H1 (cell line): ENCODE results near the gene ADK.
"Not testable (repeated sequence)": the region's sequence is repeated elsewhere in the genome, so short reads cannot be mapped to it uniquely, and the experiment has no call there.

Experiments used
- BRCA1 ChIP-seq: IDR thresholded peaks from 2 replicates; pipeline ENCODE4 v1.6.1; 2012; ENCODE audit warnings: low read depth, low read length, improper control_type of control experiment
- CBX5 ChIP-seq: fragments of 300-800, 300-1000 bp; sonication (generic); IDR thresholded peaks from 2 replicates; pipeline ENCODE4 v1.7.1; 2016; ENCODE audit warnings: antibody characterized with exemption, low read length, low read depth
- CTCF ChIP-seq, 3 experiments: IDR thresholded peaks; 1 replicate in 2 of 3; 2 replicates in 1 of 3; pipeline versions ENCODE4 v1.5.1 to v1.6.1; 2011; ENCODE audit warnings: low read length in 3 of 3, mild to moderate bottlenecking in 3 of 3, inconsistent platforms in 2 of 3, low read depth in 1 of 3, moderate library complexity in 1 of 3; ENCODE audit not compliant: insufficient read depth in 1 of 3; ENCODE audit errors: control extremely low read depth in 1 of 3
- JUN ChIP-seq: IDR thresholded peaks from 2 replicates; pipeline ENCODE4 v1.6.1; 2011; ENCODE audit warnings: low read depth, mild to moderate bottlenecking, improper control_type of control experiment, low read length
- POLR2A ChIP-seq, 2 experiments: IDR thresholded peaks; 1 replicate in 1 of 2; 2 replicates in 1 of 2; pipeline ENCODE4 v1.6.1; 2011; ENCODE audit warnings: low read depth in 2 of 2, low read length in 2 of 2, mild to moderate bottlenecking in 2 of 2; ENCODE audit errors: control extremely low read depth in 1 of 2
- POLR2AphosphoS5 ChIP-seq: IDR thresholded peaks from 2 replicates; pipeline ENCODE4 v1.6.1; 2011; ENCODE audit warnings: low read depth, low read length
- RAD21 ChIP-seq, 2 experiments: IDR thresholded peaks in 1 of 2; conservative IDR thresholded peaks in 1 of 2; 2 replicates each; pipeline ENCODE4 v1.6.1; 2011; ENCODE audit warnings: low read depth in 2 of 2, low read length in 2 of 2, improper control_type of control experiment in 1 of 2, inconsistent platforms in 1 of 2, mild to moderate bottlenecking in 1 of 2, moderate library complexity in 1 of 2
- SP1 ChIP-seq: IDR thresholded peaks from 2 replicates; pipeline ENCODE4 v1.6.1; 2011; ENCODE audit warnings: low read depth, low read length

DNA sequence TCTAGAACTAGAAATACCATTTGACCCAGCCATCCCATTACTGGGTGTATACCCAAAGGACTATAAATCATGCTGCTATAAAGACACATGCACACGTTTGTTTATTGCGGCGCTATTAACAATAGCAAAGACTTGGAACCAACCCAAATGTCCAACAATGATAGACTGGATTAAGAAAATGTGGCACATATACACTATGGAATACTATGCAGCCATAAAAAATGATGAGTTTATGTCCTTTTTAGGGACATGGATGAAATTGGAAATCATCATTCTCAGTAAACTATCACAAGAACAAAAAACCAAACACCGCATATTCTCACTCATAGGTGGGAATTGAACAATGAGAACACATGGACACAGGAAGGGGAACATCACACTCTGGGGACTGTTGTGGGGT, 71.4 kb downstream of the ADK start:
- TF ChIP-seq CTCF (IDR thresholded peaks at IDR 0.05; ENCODE audit: control extremely low read depth in 1 of 3, insufficient read depth in 1 of 3, low read depth in 1 of 3, low read length in 3 of 3); POLR2AphosphoS5; POLR2A (IDR thresholded peaks at IDR 0.05; ENCODE audit: control extremely low read depth in 1 of 2, low read depth in 2 of 2, low read length in 2 of 2); RAD21 (IDR thresholded peaks at IDR 0.05 in 1 of 2, conservative IDR thresholded peaks at IDR 0.05 in 1 of 2; ENCODE audit: low read depth in 2 of 2, low read length in 2 of 2); SP1; JUN; CBX5; BRCA1: not testable (repeated sequence)
